Upper lobe of right lung (tissue), 1 donor: ENCODE measurements around the gene PACRG. TPM values are rescaled to one million over a fixed set of nuclear protein-coding genes. Genes with fewer than 3 reads are reported as not detected.

ENCODE experiments used
- ATAC-seq: fragments of 200-7000 bp; cut with Tn5 transposase; one replicate; pipeline ENCODE4 v1.9.1; 2020; ENCODE audit warnings: mild to moderate bottlenecking, moderate library complexity
- DNase-seq: peaks from one replicate; pipeline ENCODE4 v3.0.0-alpha.2; 2020
- H3K27ac ChIP-seq: fragments of 200-600 bp; one replicate; pipeline ENCODE4 v1.8.0; 2022
- H3K27me3 ChIP-seq: fragments of 200-600 bp; one replicate; pipeline ENCODE4 v1.8.0; 2022; ENCODE audit warnings: mild to moderate bottlenecking
- H3K36me3 ChIP-seq: fragments of 200-600 bp; one replicate; pipeline ENCODE4 v1.8.0; 2022
- H3K4me1 ChIP-seq: fragments of 200-600 bp; one replicate; pipeline ENCODE4 v1.8.0; 2022
- H3K4me3 ChIP-seq: fragments of 200-600 bp; one replicate; pipeline ENCODE4 v1.8.0; 2022; ENCODE audit warnings: mild to moderate bottlenecking
- H3K9me3 ChIP-seq: fragments of 200-600 bp; one replicate; pipeline ENCODE4 v1.8.0; 2022
- intact Hi-C: fragments of 100-400 bp; cut with DNase I; formaldehyde crosslinking; loops from one replicate; pipeline ENCODE4 v1.11.0; 2022
- total RNA-seq: library from RNA; stranded (reverse); fragmentation: NEBNext Ultra II Directional; extraction: Animal tissue kit (Norgen Biotek cat#: 25700); gene quantifications from one replicate; pipeline ENCODE4 v1.2.1, GENCODE V29; 2021
- TF ChIP-seq, protein P1 (sequence below): fragments of 200-600 bp; IDR thresholded peaks from one replicate; pipeline ENCODE4 v1.8.0; 2022; ENCODE audit warnings: antibody characterized with exemption
- donor health status: DM: no; HTN: yes; CAD: no; lungs with severe emphysema.

PACRG gene
- total RNA-seq, 1 donor from 2014 or later, result 1.5 TPM

DNA sequence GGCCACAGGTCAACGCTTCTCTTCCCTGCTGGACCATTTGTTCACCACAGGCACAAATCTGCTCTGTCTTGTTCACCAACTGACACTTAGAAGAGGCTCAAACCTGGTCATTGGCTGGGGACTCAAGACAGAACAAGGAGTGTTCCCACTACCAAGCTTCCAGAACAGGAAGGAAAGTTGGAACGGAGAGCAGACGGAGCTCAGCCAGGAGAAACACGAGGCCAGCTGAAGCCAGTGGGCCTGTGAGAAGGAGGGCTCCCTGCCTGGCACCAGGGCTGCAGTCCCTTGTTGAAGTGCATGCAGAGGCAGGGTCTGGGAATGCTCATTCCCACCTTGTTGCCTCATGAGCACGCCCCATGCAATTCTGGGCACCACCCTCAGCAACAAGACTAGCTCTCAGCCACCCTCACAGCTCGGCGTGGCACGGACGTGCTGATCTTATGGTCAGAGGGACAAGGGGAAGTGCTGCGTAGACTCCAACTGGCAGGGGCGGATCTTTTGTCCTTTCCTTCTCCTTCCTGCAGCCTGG is 450.2 kb downstream of the PACRG start:
- no peaks in the 10 kb centered on the region for H3K27me3 ChIP-seq
- TF ChIP-seq, protein P1, sequence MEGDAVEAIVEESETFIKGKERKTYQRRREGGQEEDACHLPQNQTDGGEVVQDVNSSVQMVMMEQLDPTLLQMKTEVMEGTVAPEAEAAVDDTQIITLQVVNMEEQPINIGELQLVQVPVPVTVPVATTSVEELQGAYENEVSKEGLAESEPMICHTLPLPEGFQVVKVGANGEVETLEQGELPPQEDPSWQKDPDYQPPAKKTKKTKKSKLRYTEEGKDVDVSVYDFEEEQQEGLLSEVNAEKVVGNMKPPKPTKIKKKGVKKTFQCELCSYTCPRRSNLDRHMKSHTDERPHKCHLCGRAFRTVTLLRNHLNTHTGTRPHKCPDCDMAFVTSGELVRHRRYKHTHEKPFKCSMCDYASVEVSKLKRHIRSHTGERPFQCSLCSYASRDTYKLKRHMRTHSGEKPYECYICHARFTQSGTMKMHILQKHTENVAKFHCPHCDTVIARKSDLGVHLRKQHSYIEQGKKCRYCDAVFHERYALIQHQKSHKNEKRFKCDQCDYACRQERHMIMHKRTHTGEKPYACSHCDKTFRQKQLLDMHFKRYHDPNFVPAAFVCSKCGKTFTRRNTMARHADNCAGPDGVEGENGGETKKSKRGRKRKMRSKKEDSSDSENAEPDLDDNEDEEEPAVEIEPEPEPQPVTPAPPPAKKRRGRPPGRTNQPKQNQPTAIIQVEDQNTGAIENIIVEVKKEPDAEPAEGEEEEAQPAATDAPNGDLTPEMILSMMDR, result no peak
- no peak overlapping the region for H3K27ac ChIP-seq
- no peaks in the 10 kb centered on the region for H3K9me3 ChIP-seq
- H3K4me1 ChIP-seq, result no peaks in the 10 kb centered on the region
- ATAC-seq (peak; percentile 16), DNase-seq (no peak)
- H3K4me3 ChIP-seq, result no peak overlapping the region
- intact Hi-C loops, result no loop called here
- no peaks in the 10 kb centered on the region for H3K36me3 ChIP-seq

DNA sequence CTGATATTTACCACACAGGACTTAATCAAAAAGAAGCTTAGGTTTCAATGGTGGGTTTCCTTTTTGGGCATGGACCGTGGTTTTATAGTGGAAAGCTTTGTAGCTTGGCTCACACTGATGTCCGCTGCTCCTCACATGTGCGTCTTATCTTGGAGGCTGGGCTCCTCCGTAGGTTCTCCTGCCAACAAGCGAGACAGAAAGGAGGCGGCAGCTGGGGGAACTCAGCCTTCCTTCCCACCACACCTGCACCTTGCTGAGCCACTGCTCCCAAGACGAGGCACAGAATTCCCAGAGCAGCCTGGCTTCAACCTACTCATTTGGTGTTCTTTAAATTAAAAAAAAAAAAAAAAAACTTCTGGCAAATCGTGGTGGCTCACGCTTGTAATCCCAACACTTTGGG is 451.3 kb downstream of the PACRG start:
- DNase-seq (no peak), ATAC-seq (no peak)
- intact Hi-C loops, result no loop called here
- TF ChIP-seq, protein P1, result no peak
- Histone ChIP-seq H3K36me3 (no peaks in the 10 kb centered on the region), H3K4me3 (no peak overlapping the region), H3K27me3 (no peaks in the 10 kb centered on the region), H3K4me1 (no peaks in the 10 kb centered on the region), H3K27ac (no peak overlapping the region), H3K9me3 (no peaks in the 10 kb centered on the region)

DNA sequence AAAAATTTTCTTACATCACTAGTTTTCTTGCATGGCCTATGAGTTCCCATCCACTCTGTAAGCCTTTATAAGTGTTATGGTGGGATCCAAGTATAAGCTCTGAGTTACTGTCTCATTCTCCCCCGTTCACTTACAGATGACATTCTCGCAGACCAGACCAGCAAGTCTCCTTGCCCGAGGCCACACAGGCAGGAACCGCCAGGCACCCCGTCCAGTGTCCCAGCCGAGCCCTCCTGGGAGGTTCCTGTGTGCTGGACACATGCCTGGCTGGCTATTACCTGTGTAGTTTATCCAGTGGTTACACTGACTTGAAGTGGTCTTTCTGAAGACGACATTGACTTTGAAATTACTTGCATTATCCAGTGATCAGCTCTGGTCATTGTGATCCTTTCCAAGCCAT is 451.9 kb downstream of the PACRG start:
- intact Hi-C loops, result loop anchor here (5.0 to 10.0 kb wide), 2 partner anchors 215 to 778 kb away; no protein-coding TSS in a partner anchor
- no peaks in the 10 kb centered on the region for H3K36me3 ChIP-seq

DNA sequence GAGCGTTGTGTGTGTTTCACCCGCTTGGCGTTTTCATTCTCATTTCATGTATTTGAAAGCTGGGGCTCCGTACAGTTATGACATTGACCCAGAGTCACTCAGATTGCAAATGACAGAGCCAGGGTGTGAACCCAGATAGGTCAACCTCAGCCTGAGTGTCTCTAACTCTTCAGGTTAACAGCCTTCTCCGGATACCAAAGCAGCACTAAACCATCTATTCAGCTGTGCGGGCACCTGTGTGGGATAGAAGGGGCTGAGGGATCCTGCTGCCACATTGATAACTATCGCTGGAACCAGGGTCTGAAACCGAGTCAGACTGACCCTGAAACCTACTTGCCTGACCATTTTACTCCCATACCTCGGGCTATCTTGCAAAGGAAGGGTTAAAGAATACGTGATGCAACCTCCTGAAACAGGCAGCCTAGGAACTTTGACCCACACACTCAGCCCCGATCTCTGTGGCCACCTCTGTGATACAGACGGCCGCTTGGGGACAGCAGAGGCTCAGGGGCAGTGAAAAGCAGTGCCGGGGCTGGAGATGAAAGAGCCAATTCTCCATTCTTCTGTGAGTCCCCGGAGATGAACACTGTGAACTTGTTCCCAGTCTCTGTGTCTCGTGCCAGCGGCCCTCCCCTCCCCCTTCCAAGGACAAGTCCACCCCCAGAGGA is 453.2 kb downstream of the PACRG start:
- no peaks in the 10 kb centered on the region for H3K4me1 ChIP-seq
- no peaks in the 10 kb centered on the region for H3K9me3 ChIP-seq
- H3K27ac ChIP-seq, result no peak overlapping the region
- DNase-seq, result peak; percentile 87
- H3K4me3 ChIP-seq, result peak overlapping the region; percentile 5
- intact Hi-C loops, result loop anchor here (5.0 to 10.0 kb wide), 2 partner anchors 214 to 776 kb away; no protein-coding TSS in a partner anchor
- TF ChIP-seq, protein P1, result peak; percentile 81
- no peaks in the 10 kb centered on the region for H3K27me3 ChIP-seq
- H3K36me3 ChIP-seq, result no peaks in the 10 kb centered on the region
- peak; percentile 98 for ATAC-seq

More for the DNA sequence above, 451.9 kb downstream of the PACRG start:
- H3K4me1 ChIP-seq, result no peaks in the 10 kb centered on the region
- ATAC-seq (no peak), DNase-seq (no peak)
- H3K27ac ChIP-seq, result no peak overlapping the region
- no peaks in the 10 kb centered on the region for H3K9me3 ChIP-seq
- TF ChIP-seq, protein P1, result no peak
- no peak overlapping the region for H3K4me3 ChIP-seq
- no peaks in the 10 kb centered on the region for H3K27me3 ChIP-seq

DNA sequence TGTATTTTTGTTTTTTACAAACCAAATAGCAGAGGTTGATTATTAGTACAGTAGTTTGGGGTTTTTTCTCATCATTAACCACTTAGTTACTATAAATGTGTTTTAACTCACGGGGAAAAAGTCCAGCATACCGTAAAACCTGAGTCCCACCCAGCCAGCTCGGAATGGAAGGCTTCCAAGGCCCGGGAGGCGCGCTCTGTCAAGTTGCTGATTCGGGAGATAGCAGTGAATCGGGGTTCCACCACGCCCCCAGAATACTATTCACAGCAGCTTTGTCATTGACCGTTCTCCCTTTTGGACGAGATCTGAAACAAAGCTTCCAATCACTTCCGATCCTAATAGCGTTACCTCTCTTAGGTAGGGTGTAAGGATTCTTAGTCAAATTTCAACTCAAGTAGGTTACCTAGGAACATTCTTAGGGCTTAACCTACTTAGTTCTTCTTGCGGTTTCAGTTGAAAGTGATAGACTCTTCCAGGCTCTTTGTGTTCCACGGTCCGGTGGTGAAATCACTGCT is 453.9 kb downstream of the PACRG start:
- Histone ChIP-seq H3K4me1 (no peaks in the 10 kb centered on the region), H3K9me3 (no peaks in the 10 kb centered on the region), H3K36me3 (no peaks in the 10 kb centered on the region), H3K27ac (no peak overlapping the region), H3K4me3 (peak overlapping the region; percentile 5), H3K27me3 (no peaks in the 10 kb centered on the region)
- intact Hi-C loops, result loop anchor here (5.0 to 10.0 kb wide), 2 partner anchors 213 to 776 kb away; no protein-coding TSS in a partner anchor
- ATAC-seq (peak; percentile 8), DNase-seq (no peak)
- TF ChIP-seq, protein P1, result no peak
